HepG2 (cell line): ENCODE measurements around the gene EGR1. TPM values are rescaled to one million over a fixed set of nuclear protein-coding genes. Genes with fewer than 3 reads are reported as not detected.

Experiments used
- BCL3 ChIP-seq: sonication (generic); formaldehyde crosslinking; IDR thresholded peaks from 2 replicates; pipeline ENCODE4 v1.5.1; 2020; ENCODE audit warnings: mild to moderate bottlenecking, missing genetic modification reagents, moderate library complexity
- DR1 ChIP-seq: sonication (generic); formaldehyde crosslinking; IDR thresholded peaks from 2 replicates; pipeline ENCODE4 v1.8.0; 2021; ENCODE audit warnings: mild to moderate bottlenecking, missing genetic modification reagents, inconsistent platforms
- ELF3 ChIP-seq: IDR thresholded peaks from 2 replicates; pipeline ENCODE4 v1.6.1; 2016; ENCODE audit warnings: missing genetic modification reagents, missing compliant biosample characterization
- MEIS1 ChIP-seq: sonication (generic); formaldehyde crosslinking; IDR thresholded peaks from 2 replicates; pipeline ENCODE4 v1.9.0; 2021; ENCODE audit warnings: mild to moderate bottlenecking, missing genetic modification reagents, moderate library complexity, borderline replicate concordance
- PATZ1 ChIP-seq: sonication (generic); formaldehyde crosslinking; IDR thresholded peaks from 2 replicates; pipeline ENCODE4 v1.4.0; 2020; ENCODE audit warnings: missing genetic modification reagents
- RCOR2 ChIP-seq: IDR thresholded peaks from 2 replicates; pipeline ENCODE4 v1.6.1; 2016; ENCODE audit warnings: missing biosample characterization, missing genetic modification reagents
- RXRB ChIP-seq: IDR thresholded peaks from 2 replicates; pipeline ENCODE4 v1.6.1; 2016; ENCODE audit warnings: borderline replicate concordance, missing genetic modification reagents, missing compliant biosample characterization
- SSRP1 ChIP-seq: IDR thresholded peaks from 2 replicates; pipeline ENCODE4 v1.6.1; 2016; ENCODE audit warnings: control low read depth
- TEAD3 ChIP-seq: optimal IDR thresholded peaks from 2 replicates; pipeline ENCODE3; 2016; ENCODE audit warnings: borderline replicate concordance
- ZMYM3 ChIP-seq: sonication (generic); formaldehyde crosslinking; IDR thresholded peaks from 2 replicates; pipeline ENCODE4 v1.5.1; 2020; ENCODE audit warnings: mild to moderate bottlenecking, missing genetic modification reagents
- ZNF253 ChIP-seq: sonication (generic); formaldehyde crosslinking; IDR thresholded peaks from 2 replicates; pipeline ENCODE4 v1.8.0; 2022; ENCODE audit warnings: mild to moderate bottlenecking, missing genetic modification reagents, borderline replicate concordance
- ZNF264 ChIP-seq: sonication (generic); formaldehyde crosslinking; IDR thresholded peaks from 2 replicates; pipeline ENCODE4 v1.4.0; 2020; ENCODE audit warnings: missing genetic modification reagents
- ZNF296 ChIP-seq: sonication (generic); formaldehyde crosslinking; conservative IDR thresholded peaks from 2 replicates; pipeline ENCODE4 v1.5.0; 2020; ENCODE audit warnings: mild to moderate bottlenecking, missing genetic modification reagents
- ZNF501 ChIP-seq: sonication (generic); formaldehyde crosslinking; IDR thresholded peaks from 2 replicates; pipeline ENCODE4 v1.5.1; 2020; ENCODE audit warnings: mild to moderate bottlenecking, moderate library complexity, missing genetic modification reagents
- ZNF598 ChIP-seq: sonication (generic); formaldehyde crosslinking; IDR thresholded peaks from 2 replicates; pipeline ENCODE4 v1.5.1; 2020; ENCODE audit warnings: mild to moderate bottlenecking, missing genetic modification reagents, borderline replicate concordance
- ZNF781 ChIP-seq: sonication (generic); formaldehyde crosslinking; IDR thresholded peaks from 2 replicates; pipeline ENCODE4 v1.5.1; 2020; ENCODE audit warnings: borderline replicate concordance, mild to moderate bottlenecking, missing genetic modification reagents; ENCODE audit errors: not compliant biosample characterization
- ZNF878 ChIP-seq: sonication (generic); formaldehyde crosslinking; IDR thresholded peaks from 2 replicates; pipeline ENCODE4 v1.8.1; 2023; ENCODE audit warnings: mild to moderate bottlenecking, missing genetic modification reagents, moderate library complexity
- ZSCAN20 ChIP-seq: sonication (generic); formaldehyde crosslinking; IDR thresholded peaks from 2 replicates; pipeline ENCODE4 v1.4.0; 2020; ENCODE audit warnings: missing genetic modification reagents, mild to moderate bottlenecking, borderline replicate concordance
- polyA plus RNA-seq, 8 experiments: library from polyadenylated mRNA; depleted of rRNA in 3 of 8; stranded (reverse) in 7 of 8; unstranded in 1 of 8; fragments of >200 nt; fragmentation: Illumina TruSeq in 4 of 8; extraction: Trizol in 4 of 8; gene quantifications; 2 replicates each; pipeline versions ENCODE4 v1.2.1 to v1.2.3, GENCODE V29; 2011 to 2016; ENCODE audit warnings: low read depth in 4 of 8, missing spikeins in 1 of 8, mixed read lengths in 1 of 8; ENCODE audit not compliant: insufficient read depth in 1 of 8
- total RNA-seq, 5 experiments: library from RNA; depleted of rRNA; stranded (reverse); fragments of >200 nt; fragmentation: Illumina TruSeq; extraction: Trizol; gene quantifications; 2 replicates each; pipeline ENCODE4 v1.2.3, GENCODE V29; 2016; ENCODE audit warnings: low read depth in 1 of 5
- TF ChIP-seq, protein P1 (sequence below): sonication (generic); formaldehyde crosslinking; conservative IDR thresholded peaks from 2 replicates; pipeline ENCODE4 v1.8.1; 2023; ENCODE audit warnings: missing genetic modification reagents
- TF ChIP-seq, protein P2 (sequence below): IDR thresholded peaks from 2 replicates; pipeline ENCODE4 v1.6.1; 2016; ENCODE audit warnings: missing compliant biosample characterization, missing genetic modification reagents, borderline replicate concordance
- TF ChIP-seq, protein P3 (sequence below): sonication (generic); formaldehyde crosslinking; conservative IDR thresholded peaks from 2 replicates; pipeline ENCODE4 v1.4.0; 2020; ENCODE audit warnings: missing genetic modification reagents
- TF ChIP-seq, protein P4 (sequence below): sonication (generic); formaldehyde crosslinking; IDR thresholded peaks from 2 replicates; pipeline ENCODE4 v1.8.0; 2022; ENCODE audit warnings: mild to moderate bottlenecking, missing genetic modification reagents, moderate library complexity

EGR1 gene
- total and polyA plus RNA-seq, 2 of the 13 experiments (the other 11 are each of a cell fraction or from before 2014, with no cell fraction given) = 4.1 to 4.5 TPM

- TF ChIP-seq, protein P1, sequence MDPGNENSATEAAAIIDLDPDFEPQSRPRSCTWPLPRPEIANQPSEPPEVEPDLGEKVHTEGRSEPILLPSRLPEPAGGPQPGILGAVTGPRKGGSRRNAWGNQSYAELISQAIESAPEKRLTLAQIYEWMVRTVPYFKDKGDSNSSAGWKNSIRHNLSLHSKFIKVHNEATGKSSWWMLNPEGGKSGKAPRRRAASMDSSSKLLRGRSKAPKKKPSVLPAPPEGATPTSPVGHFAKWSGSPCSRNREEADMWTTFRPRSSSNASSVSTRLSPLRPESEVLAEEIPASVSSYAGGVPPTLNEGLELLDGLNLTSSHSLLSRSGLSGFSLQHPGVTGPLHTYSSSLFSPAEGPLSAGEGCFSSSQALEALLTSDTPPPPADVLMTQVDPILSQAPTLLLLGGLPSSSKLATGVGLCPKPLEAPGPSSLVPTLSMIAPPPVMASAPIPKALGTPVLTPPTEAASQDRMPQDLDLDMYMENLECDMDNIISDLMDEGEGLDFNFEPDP (CRISPR knock-in tag) = no peak
- TF ChIP-seq ZNF878 (CRISPR knock-in tag) (peak; percentile 90), ZNF781 (CRISPR knock-in tag) (peak; percentile 59), ZNF253 (peak; percentile 82; the same call in 1 of the 2 replicates), BCL3 (CRISPR knock-in tag) (peak; percentile 73), SSRP1 (CRISPR knock-in tag) (no peak), ZNF598 (peak; percentile 43; the same call in 1 of the 2 replicates), ZNF296 (CRISPR knock-in tag) (peak; percentile 61; the same call in 1 of the 2 replicates), ZNF501 (CRISPR knock-in tag) (peak; percentile 39; the same call in 1 of the 2 replicates), RCOR2 (CRISPR knock-in tag) (no peak), TEAD3 (CRISPR knock-in tag) (peak; percentile 43), MEIS1 (no peak), RXRB (CRISPR knock-in tag) (peak; percentile 79), ELF3 (peak; percentile 96), ZMYM3 (CRISPR knock-in tag) (no peak; the same call in 1 of the 2 replicates), DR1 (no peak), ZNF264 (CRISPR knock-in tag) (no peak), PATZ1 (CRISPR knock-in tag) (peak; percentile 21; the same call in 1 of the 2 replicates), ZSCAN20 (CRISPR knock-in tag) (no peak; the same call in 1 of the 2 replicates)
- TF ChIP-seq, protein P2, sequence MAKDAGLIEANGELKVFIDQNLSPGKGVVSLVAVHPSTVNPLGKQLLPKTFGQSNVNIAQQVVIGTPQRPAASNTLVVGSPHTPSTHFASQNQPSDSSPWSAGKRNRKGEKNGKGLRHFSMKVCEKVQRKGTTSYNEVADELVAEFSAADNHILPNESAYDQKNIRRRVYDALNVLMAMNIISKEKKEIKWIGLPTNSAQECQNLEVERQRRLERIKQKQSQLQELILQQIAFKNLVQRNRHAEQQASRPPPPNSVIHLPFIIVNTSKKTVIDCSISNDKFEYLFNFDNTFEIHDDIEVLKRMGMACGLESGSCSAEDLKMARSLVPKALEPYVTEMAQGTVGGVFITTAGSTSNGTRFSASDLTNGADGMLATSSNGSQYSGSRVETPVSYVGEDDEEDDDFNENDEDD = peak; percentile 82; the same call in 1 of the 2 replicates
- TF ChIP-seq, protein P3, sequence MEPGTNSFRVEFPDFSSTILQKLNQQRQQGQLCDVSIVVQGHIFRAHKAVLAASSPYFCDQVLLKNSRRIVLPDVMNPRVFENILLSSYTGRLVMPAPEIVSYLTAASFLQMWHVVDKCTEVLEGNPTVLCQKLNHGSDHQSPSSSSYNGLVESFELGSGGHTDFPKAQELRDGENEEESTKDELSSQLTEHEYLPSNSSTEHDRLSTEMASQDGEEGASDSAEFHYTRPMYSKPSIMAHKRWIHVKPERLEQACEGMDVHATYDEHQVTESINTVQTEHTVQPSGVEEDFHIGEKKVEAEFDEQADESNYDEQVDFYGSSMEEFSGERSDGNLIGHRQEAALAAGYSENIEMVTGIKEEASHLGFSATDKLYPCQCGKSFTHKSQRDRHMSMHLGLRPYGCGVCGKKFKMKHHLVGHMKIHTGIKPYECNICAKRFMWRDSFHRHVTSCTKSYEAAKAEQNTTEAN = peak; percentile 51; the same call in 1 of the 2 replicates
- TF ChIP-seq, protein P4, sequence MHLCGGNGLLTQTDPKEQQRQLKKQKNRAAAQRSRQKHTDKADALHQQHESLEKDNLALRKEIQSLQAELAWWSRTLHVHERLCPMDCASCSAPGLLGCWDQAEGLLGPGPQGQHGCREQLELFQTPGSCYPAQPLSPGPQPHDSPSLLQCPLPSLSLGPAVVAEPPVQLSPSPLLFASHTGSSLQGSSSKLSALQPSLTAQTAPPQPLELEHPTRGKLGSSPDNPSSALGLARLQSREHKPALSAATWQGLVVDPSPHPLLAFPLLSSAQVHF = no peak
These were observed 5.9 kb upstream of the EGR1 start (continued) for GRCh38 chr5:138459311-138459933.
